ENCODE results near the gene DDX27. TPM values are rescaled to one million over a fixed set of nuclear protein-coding genes. Genes with fewer than 3 reads are reported as not detected.

The DDX27 gene
- total and polyA plus RNA-seq, 2 of the 8 experiments (the other 6 are each of a cell fraction or from before 2014, with no cell fraction given), result 42.7 to 51.0 TPM

DNA sequence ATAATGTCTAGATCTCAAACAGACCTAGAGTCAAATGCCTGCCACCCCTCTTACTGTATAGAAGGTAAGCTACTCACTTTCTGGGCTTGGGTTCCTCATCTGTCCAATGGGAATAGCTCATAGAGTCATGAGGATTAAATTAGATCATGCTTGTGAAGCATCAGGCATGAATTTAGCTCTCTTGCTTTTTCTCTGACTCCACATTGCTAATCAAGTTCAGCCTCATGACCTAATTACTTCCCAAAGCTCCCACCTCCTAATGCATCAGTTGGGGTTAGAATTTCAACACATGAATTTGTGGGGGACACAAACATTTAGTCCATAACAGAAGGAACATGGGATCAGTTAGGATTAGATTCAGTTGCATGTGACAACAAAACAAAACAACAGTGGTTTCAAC lies 4.6 kb upstream of the DDX27 start:
- Histone ChIP-seq H2BK20ac (ENCODE audit: low read length) (no peak overlapping the region), H3K4me2 (ENCODE audit: insufficient read depth in 1 of 2, low read depth in 2 of 2, low read length in 2 of 2) (no peak overlapping the region), H3K9me3 (ENCODE audit: insufficient read depth in 2 of 2, low read depth in 1 of 2, low read length in 1 of 2) (peaks cover 0 to 3% of the 10 kb centered on the region in 2 experiments; a peak in 2 of 4 replicates), H2AK5ac (ENCODE audit: low read depth, low read length) (no peak overlapping the region), H2BK15ac (ENCODE audit: low read length) (no peak overlapping the region), H4K20me1 (replicated peaks in 1 of 2; ENCODE audit: control insufficient read depth in 1 of 2, insufficient read depth in 2 of 2, low read length in 2 of 2) (no peaks in the 10 kb centered on the region), H2BK120ac (replicated peaks; ENCODE audit: low read depth, low read length) (no peak overlapping the region), H3K79me2 (ENCODE audit: control insufficient read depth in 1 of 2, insufficient read depth in 2 of 2, low read length in 2 of 2) (peaks cover under 1 to 2% of the 10 kb centered on the region in 2 experiments; a peak in 3 of 4 replicates), H3K79me1 (ENCODE audit: low read depth, low read length) (no peaks in the 10 kb centered on the region), H3K4me3 (ENCODE audit: extremely low read depth in 1 of 4, insufficient read depth in 2 of 4, low read depth in 3 of 4, low read length in 4 of 4) (no peak overlapping the region), H3K27ac (ENCODE audit: low read depth, low read length) (no peak overlapping the region), H2BK12ac (ENCODE audit: low read depth, low read length) (no peak overlapping the region), H3K4me1 (replicated peaks in 1 of 4; ENCODE audit: control insufficient read depth in 3 of 4, insufficient read depth in 4 of 4, low read length in 3 of 4) (peaks cover 0 to 3% (median under 1%) of the 10 kb centered on the region in 4 experiments; a peak in 1 of 7 replicates), H3K14ac (ENCODE audit: insufficient read length) (no peak overlapping the region), H3K23ac (ENCODE audit: insufficient read length) (no peak overlapping the region), H3K27me3 (replicated peaks in 1 of 4; ENCODE audit: control insufficient read depth in 3 of 4, extremely low read depth in 1 of 4, insufficient read depth in 3 of 4, low read length in 3 of 4) (no peaks in the 10 kb centered on the region), H4K5ac (ENCODE audit: insufficient read length, low read depth, low read length) (no peak overlapping the region), H4K8ac (ENCODE audit: extremely low read depth, insufficient read depth, low read length) (no peak overlapping the region), H2AFZ (ENCODE audit: low read length) (0 out of 2 replicates have a peak overlapping the region, but pooled peaks have one; percentile 45), H3K9ac (replicated peaks in 1 of 4; ENCODE audit: extremely low read depth in 1 of 4, low read depth in 3 of 4, low read length in 3 of 4) (no peak overlapping the region), H4K91ac (replicated peaks; ENCODE audit: insufficient read length, low read length) (no peak overlapping the region), H2BK5ac (ENCODE audit: low read depth, low read length) (no peak overlapping the region), H3K4ac (replicated peaks; ENCODE audit: insufficient read length, low read depth, low read length) (no peak overlapping the region), H3K56ac (replicated peaks; ENCODE audit: insufficient read length, low read depth, low read length) (no peak overlapping the region), H3K23me2 (ENCODE audit: low read depth, low read length) (peaks cover under 1% of the 10 kb centered on the region; the same call in 1 of the 2 replicates), H3K36me3 (ENCODE audit: control insufficient read depth in 2 of 4, insufficient read depth in 4 of 4, low read length in 3 of 4) (no peaks in the 10 kb centered on the region), H3K18ac (ENCODE audit: extremely low read depth, low read length) (no peak overlapping the region)
- FAIRE-seq, result no peak
- DNase-seq (ENCODE audit: low read depth in 1 of 2, low spot score in 2 of 2), result no peak
- CTCF ChIA-PET (ENCODE audit: partially characterized antibody), result interaction anchor here (1.0 to 3.9 kb wide), 4 partner anchors 9 to 82 kb away, joined by 3 to 52 read pairs (median 4); no protein-coding TSS in a partner anchor
- POLR2A ChIA-PET (ENCODE audit: partially characterized antibody), result interaction anchor here (1.1 to 1.3 kb wide), 2 partner anchors 66 to 82 kb away, joined by 4 read pairs; no protein-coding TSS in a partner anchor
- no peak for TF ChIP-seq CHD1 (IDR thresholded peaks at IDR 0.05; ENCODE audit: low read depth, low read length)
- TF ChIP-seq, protein P1, sequence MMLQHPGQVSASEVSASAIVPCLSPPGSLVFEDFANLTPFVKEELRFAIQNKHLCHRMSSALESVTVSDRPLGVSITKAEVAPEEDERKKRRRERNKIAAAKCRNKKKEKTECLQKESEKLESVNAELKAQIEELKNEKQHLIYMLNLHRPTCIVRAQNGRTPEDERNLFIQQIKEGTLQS (IDR thresholded peaks at IDR 0.05; ENCODE audit: insufficient read depth, low read depth, low read length), result no peak
- TF ChIP-seq CREB1 (IDR thresholded peaks at IDR 0.05), result no peak
- no peak for TF ChIP-seq BCL11A (IDR thresholded peaks at IDR 0.05; ENCODE audit: low read depth in 2 of 2, low read length in 2 of 2)

Data from H1 (cell line).